Measurements from ENCODE around the gene CARD18. TPM values are rescaled to one million over a fixed set of nuclear protein-coding genes. Genes with fewer than 3 reads are reported as not detected.

Gene CARD18
- total RNA-seq, 4 donors from 2014 or later: not detected

DNA sequence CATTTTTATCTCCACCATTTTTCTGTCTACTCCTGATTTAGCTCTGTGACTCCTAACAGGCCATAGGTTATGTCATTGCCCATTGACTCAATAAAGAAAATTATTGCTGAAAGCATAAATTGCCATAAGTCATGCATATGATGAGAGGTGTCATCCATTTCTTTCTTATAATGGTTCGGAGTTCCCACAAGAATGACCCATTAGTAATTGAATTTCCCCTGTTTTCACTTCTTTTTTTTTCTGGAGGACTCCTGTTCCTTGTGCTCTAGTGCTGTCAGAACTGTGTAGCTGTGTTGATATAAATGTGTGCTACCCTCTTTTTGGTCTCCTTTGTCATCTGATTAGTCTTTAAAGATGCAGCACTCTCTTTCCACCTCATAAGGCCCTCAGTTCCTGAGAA lies 22.9 kb upstream of the CARD18 start:
- H3K27ac ChIP-seq: no peak overlapping the region
- in situ Hi-C loops (cut with MboI; ENCODE audit: low sequenced_read_pairs in 4 of 4): no loop called here
- H3K9me3 ChIP-seq: no peaks in the 10 kb centered on the region
- no peaks in the 10 kb centered on the region for H3K36me3 ChIP-seq
- TF ChIP-seq, protein P1, sequence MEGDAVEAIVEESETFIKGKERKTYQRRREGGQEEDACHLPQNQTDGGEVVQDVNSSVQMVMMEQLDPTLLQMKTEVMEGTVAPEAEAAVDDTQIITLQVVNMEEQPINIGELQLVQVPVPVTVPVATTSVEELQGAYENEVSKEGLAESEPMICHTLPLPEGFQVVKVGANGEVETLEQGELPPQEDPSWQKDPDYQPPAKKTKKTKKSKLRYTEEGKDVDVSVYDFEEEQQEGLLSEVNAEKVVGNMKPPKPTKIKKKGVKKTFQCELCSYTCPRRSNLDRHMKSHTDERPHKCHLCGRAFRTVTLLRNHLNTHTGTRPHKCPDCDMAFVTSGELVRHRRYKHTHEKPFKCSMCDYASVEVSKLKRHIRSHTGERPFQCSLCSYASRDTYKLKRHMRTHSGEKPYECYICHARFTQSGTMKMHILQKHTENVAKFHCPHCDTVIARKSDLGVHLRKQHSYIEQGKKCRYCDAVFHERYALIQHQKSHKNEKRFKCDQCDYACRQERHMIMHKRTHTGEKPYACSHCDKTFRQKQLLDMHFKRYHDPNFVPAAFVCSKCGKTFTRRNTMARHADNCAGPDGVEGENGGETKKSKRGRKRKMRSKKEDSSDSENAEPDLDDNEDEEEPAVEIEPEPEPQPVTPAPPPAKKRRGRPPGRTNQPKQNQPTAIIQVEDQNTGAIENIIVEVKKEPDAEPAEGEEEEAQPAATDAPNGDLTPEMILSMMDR (IDR thresholded peaks at IDR 0.05 in 4 of 5, conservative IDR thresholded peaks at IDR 0.05 in 1 of 5): no peak
- no peak for TF ChIP-seq POLR2A (IDR thresholded peaks at IDR 0.05)
- ATAC-seq: no peak
- intact Hi-C loops (cut with DNase I; ENCODE audit: low total_unique reads): no loop called here
- no peaks in the 10 kb centered on the region for H3K4me1 ChIP-seq
- H3K4me3 ChIP-seq: no peak overlapping the region
- H3K27me3 ChIP-seq: no peaks in the 10 kb centered on the region
- DNase-seq: no peak

GRCh38 chr11:105158436-105158835 lies 18.9 kb upstream of the CARD18 start:
- TF ChIP-seq, protein P1 (IDR thresholded peaks at IDR 0.05 in 4 of 5, conservative IDR thresholded peaks at IDR 0.05 in 1 of 5): no peak
- no peak for TF ChIP-seq POLR2A (IDR thresholded peaks at IDR 0.05)
- Histone ChIP-seq H3K36me3 (no peaks in the 10 kb centered on the region), H3K9me3 (no peaks in the 10 kb centered on the region), H3K4me3 (no peak overlapping the region), H3K4me1 (no peaks in the 10 kb centered on the region), H3K27me3 (no peaks in the 10 kb centered on the region), H3K27ac (no peak overlapping the region)
- intact Hi-C loops (cut with DNase I; ENCODE audit: low total_unique reads) (no loop called here), in situ Hi-C loops (cut with MboI; ENCODE audit: low sequenced_read_pairs in 4 of 4) (no loop called here)
- DNase-seq: no peak
- no peak for ATAC-seq

- Histone ChIP-seq H3K27me3 (no peaks in the 10 kb centered on the region), H3K4me3 (no peak overlapping the region), H3K36me3 (no peaks in the 10 kb centered on the region), H3K4me1 (no peaks in the 10 kb centered on the region), H3K27ac (no peak overlapping the region), H3K9me3 (no peaks in the 10 kb centered on the region)
- intact Hi-C loops (cut with DNase I; ENCODE audit: low total_unique reads) (no loop called here), in situ Hi-C loops (cut with MboI; ENCODE audit: low sequenced_read_pairs in 4 of 4) (no loop called here)
- DNase-seq (no peak), ATAC-seq (no peak)
- TF ChIP-seq, protein P1 (IDR thresholded peaks at IDR 0.05 in 4 of 5, conservative IDR thresholded peaks at IDR 0.05 in 1 of 5): no peak
- TF ChIP-seq POLR2A (IDR thresholded peaks at IDR 0.05): no peak
Observed at GRCh38 chr11:105156720-105157119, 17.2 kb upstream of the CARD18 start.

- ATAC-seq: no peak
- intact Hi-C loops (cut with DNase I; ENCODE audit: low total_unique reads) (no loop called here), in situ Hi-C loops (cut with MboI; ENCODE audit: low sequenced_read_pairs in 4 of 4) (no loop called here)
Observed at GRCh38 chr11:105156231-105156630, 16.7 kb upstream of the CARD18 start.

DNA sequence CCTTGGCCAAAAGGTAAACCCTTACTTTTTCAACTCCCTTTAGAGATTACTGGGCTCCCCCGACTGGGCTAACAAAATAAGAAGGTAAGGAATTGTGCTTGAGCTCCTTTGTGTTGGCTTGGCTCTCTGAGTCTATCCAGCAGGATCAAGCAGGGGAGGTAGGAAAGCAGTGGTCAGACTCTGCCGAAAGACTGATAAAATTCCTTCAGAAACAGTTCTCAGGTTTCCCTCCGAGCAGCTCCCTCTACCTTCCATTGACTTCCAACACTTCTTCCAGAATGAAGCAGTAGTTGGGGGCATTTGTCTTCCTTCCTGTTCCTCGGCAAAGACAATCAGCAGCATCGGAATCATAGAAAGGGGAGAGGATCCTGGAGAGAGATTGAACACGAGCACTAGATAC lies 16.1 kb upstream of the CARD18 start:
- H3K36me3 ChIP-seq: no peaks in the 10 kb centered on the region
- H3K4me3 ChIP-seq: no peak overlapping the region
- no peak overlapping the region for H3K27ac ChIP-seq
- no peaks in the 10 kb centered on the region for H3K9me3 ChIP-seq
- TF ChIP-seq, protein P1 (IDR thresholded peaks at IDR 0.05 in 4 of 5, conservative IDR thresholded peaks at IDR 0.05 in 1 of 5): no peak
- no peak for TF ChIP-seq POLR2A (IDR thresholded peaks at IDR 0.05)
- intact Hi-C loops (cut with DNase I; ENCODE audit: low total_unique reads) (no loop called here), in situ Hi-C loops (cut with MboI; ENCODE audit: low sequenced_read_pairs in 4 of 4) (no loop called here)
- ATAC-seq (no peak), DNase-seq (no peak)
- H3K27me3 ChIP-seq: no peaks in the 10 kb centered on the region
- H3K4me1 ChIP-seq: no peaks in the 10 kb centered on the region

More at GRCh38 chr11:105156231-105156630, 16.7 kb upstream of the CARD18 start:
- TF ChIP-seq POLR2A (IDR thresholded peaks at IDR 0.05): no peak
- TF ChIP-seq, protein P1 (IDR thresholded peaks at IDR 0.05 in 4 of 5, conservative IDR thresholded peaks at IDR 0.05 in 1 of 5): no peak
- Histone ChIP-seq H3K36me3 (no peaks in the 10 kb centered on the region), H3K4me1 (no peaks in the 10 kb centered on the region), H3K27ac (no peak overlapping the region), H3K27me3 (no peaks in the 10 kb centered on the region), H3K4me3 (no peak overlapping the region), H3K9me3 (no peaks in the 10 kb centered on the region)
- no peak for DNase-seq
